ENCODE data around the gene ZKSCAN3. TPM values are rescaled to one million over a fixed set of nuclear protein-coding genes. Genes with fewer than 3 reads are reported as not detected.
A peak's percentile ranks its signal among the peaks of the same experiment; 100 is the strongest.
"Not testable (repeated sequence)": the region's sequence is repeated elsewhere in the genome, so short reads cannot be mapped to it uniquely, and the experiment has no call there.

ZKSCAN3 gene
- total and polyA plus RNA-seq, 10 of the 15 experiments (the other 5 are each of a cell fraction or from before 2014, with no cell fraction given), result 0.86 to 4.3 (median 3.1) TPM

DNA sequence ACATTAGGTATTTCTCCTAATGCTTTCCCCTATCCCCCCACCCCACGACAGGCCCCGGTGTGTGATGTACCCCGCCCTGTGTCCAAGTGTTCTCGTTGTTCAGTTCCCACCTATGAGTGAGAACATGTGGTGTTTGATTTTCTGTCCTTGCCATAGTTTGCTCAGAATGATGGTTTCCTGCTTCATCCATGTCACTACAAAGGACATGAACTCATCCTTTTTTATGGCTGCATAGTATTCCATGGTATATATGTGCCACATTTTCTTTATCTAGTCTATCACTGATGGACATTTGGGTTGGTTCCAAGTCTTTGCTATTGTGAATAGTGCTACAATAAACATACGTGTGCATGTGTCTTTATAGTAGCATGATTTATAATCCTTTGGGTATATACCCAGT, 54.2 kb downstream of the ZKSCAN3 start:
- SMC1A ChIA-PET (ENCODE audit: uncharacterized antibody, unreplicated experiment); BruUV-seq (replicated peaks); POLR2A ChIA-PET; ATAC-seq; in situ Hi-C loops (cut with MboI); H3K4me3 ChIP-seq; H3K4me1 ChIP-seq (ENCODE audit: control insufficient read depth, insufficient read depth, low read length); FAIRE-seq; H3K36me3 ChIP-seq (ENCODE audit: control insufficient read depth in 2 of 2, insufficient read depth in 2 of 2, low read length in 1 of 2); H3K4me2 ChIP-seq (ENCODE audit: control insufficient read depth, insufficient read depth); H3K9me3 ChIP-seq (replicated peaks; ENCODE audit: control insufficient read depth, insufficient read depth, low read length); H3K27me3 ChIP-seq (replicated peaks in 1 of 2; ENCODE audit: control insufficient read depth in 2 of 2, insufficient read depth in 2 of 2, low read length in 1 of 2); H3K9ac ChIP-seq (ENCODE audit: control insufficient read depth, insufficient read depth, low read length); DNase-seq (ENCODE audit: low read depth, low spot score); intact Hi-C loops (cut with micrococcal nuclease; ENCODE audit: unreplicated experiment); H3K27ac ChIP-seq (ENCODE audit: control insufficient read depth, insufficient read depth); RAD21 ChIA-PET (ENCODE audit: unreplicated experiment); H4K20me1 ChIP-seq (ENCODE audit: control insufficient read depth, insufficient read depth); H2AFZ ChIP-seq (ENCODE audit: control insufficient read depth, low read depth, low read length): not testable (repeated sequence)
- CTCF ChIA-PET, result interaction anchor here (1.4 to 2.4 kb wide), 2 partner anchors 20 to 134 kb away, joined by 3 to 11 read pairs; no protein-coding TSS in a partner anchor
- H3K79me2 ChIP-seq (ENCODE audit: control insufficient read depth, insufficient read depth, low read length), result peaks cover 12% of the 10 kb centered on the region
- 68% methylated on average over 5 of the region's 5 CpGs for WGBS (ENCODE audit: insufficient coverage, insufficient replicate concordance, low lambda C conversion rate, missing lambda C conversion rate)

DNA sequence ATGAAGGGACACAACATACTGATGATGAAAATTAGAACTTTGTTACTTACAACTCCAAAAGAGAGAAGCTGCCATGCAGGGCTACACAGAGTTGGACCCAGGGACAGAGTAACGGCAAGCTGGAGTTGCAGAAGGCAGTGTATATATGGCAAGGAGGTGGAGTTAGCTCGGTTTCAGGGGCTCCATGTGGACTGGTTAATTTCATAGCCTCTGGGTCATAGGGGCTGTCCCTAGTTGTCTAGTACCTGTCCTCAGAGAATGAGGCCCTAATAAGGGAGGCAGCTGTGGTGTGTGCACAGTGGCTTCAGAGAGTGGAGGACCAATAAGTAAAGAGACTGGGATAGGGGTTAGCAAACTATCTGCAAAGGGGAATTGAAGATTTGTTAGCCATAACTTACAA, 57.7 kb downstream of the ZKSCAN3 start:
- ATAC-seq (peak; percentile 37; the same call in 2 of the 3 replicates), DNase-seq (ENCODE audit: low read depth, low spot score) (no peak), FAIRE-seq (no peak)
- Histone ChIP-seq H3K27me3 (replicated peaks in 1 of 2; ENCODE audit: control insufficient read depth in 2 of 2, insufficient read depth in 2 of 2, low read length in 1 of 2) (no peaks in the 10 kb centered on the region), H4K20me1 (ENCODE audit: control insufficient read depth, insufficient read depth) (no peaks in the 10 kb centered on the region), H3K9me3 (replicated peaks; ENCODE audit: control insufficient read depth, insufficient read depth, low read length) (no peaks in the 10 kb centered on the region; the same call in 2 of the 3 replicates), H3K4me1 (ENCODE audit: control insufficient read depth, insufficient read depth, low read length) (no peaks in the 10 kb centered on the region), H3K79me2 (ENCODE audit: control insufficient read depth, insufficient read depth, low read length) (no peaks in the 10 kb centered on the region), H3K36me3 (ENCODE audit: control insufficient read depth in 2 of 2, insufficient read depth in 2 of 2, low read length in 1 of 2) (no peaks in the 10 kb centered on the region), H3K4me2 (ENCODE audit: control insufficient read depth, insufficient read depth) (no peak overlapping the region), H3K4me3 (no peak overlapping the region), H2AFZ (ENCODE audit: control insufficient read depth, low read depth, low read length) (no peak overlapping the region), H3K27ac (ENCODE audit: control insufficient read depth, insufficient read depth) (no peak overlapping the region), H3K9ac (ENCODE audit: control insufficient read depth, insufficient read depth, low read length) (no peak overlapping the region)
- CTCF ChIA-PET, result no interaction called here
- RAD21 ChIA-PET (ENCODE audit: unreplicated experiment), result no interaction called here
- intact Hi-C loops (cut with micrococcal nuclease; ENCODE audit: unreplicated experiment) (no loop called here), in situ Hi-C loops (cut with MboI) (no loop called here)
- TF ChIP-seq BMI1 (IDR thresholded peaks at IDR 0.05; ENCODE audit: borderline replicate concordance) (no peak), ETV6 (conservative IDR thresholded peaks at IDR 0.05 in 1 of 2, IDR thresholded peaks at IDR 0.05 in 1 of 2; ENCODE audit: borderline replicate concordance in 1 of 2, low read depth in 1 of 2) (no peak)
- no TSS peak for BruUV-seq (replicated peaks)
- SMC1A ChIA-PET (ENCODE audit: uncharacterized antibody, unreplicated experiment), result no interaction called here
- POLR2A ChIA-PET, result no interaction called here
- 32% methylated on average over 2 of the region's 2 CpGs for WGBS (ENCODE audit: insufficient coverage, insufficient replicate concordance, low lambda C conversion rate, missing lambda C conversion rate)

Measured in GM12878 (cell line).